HCT116 (cell line): ENCODE results near the gene PPP1R2B. TPM values are rescaled to one million over a fixed set of nuclear protein-coding genes. Genes with fewer than 3 reads are reported as not detected.

Source experiments
- ATAC-seq: fragments of 200-7000 bp; cut with Tn5 transposase; 2 replicates; pipeline ENCODE4 v1.9.1; 2020; ENCODE audit warnings: mild to moderate bottlenecking, moderate library complexity
- BruUV-seq: library from RNA; stranded (reverse); fragments of 400-500 nt; replicated peaks from 2 replicates; lab custom pipeline; 2021; lab: Mats Ljungman, UMichigan
- CTCF ChIA-PET: fragments of 300-600 bp; sonication (Branson Sonifier 250); formaldehyde crosslinking; loops from one replicate; lab custom pipeline; 2021; ENCODE audit warnings: antibody characterized with exemption; lab: Charles Lee
- POLR2A ChIA-PET: fragments of 300-600, 350-600 bp; sonication (Branson Sonifier 250); formaldehyde crosslinking; loops from one replicate; lab custom pipeline; 2021; ENCODE audit warnings: antibody characterized with exemption; lab: Charles Lee
- RAD21 ChIA-PET, 2 experiments: fragments of 300-600 bp; sonication (Branson Sonifier 250); formaldehyde crosslinking; loops; one replicate each; lab custom pipeline; 2023; ENCODE audit warnings: low total read pairs in 2 of 2; ENCODE audit not compliant: uncharacterized antibody in 2 of 2, unreplicated experiment in 2 of 2, low non-redundant PET in 1 of 2; lab: Charles Lee
- DNase-seq: peaks from one replicate; pipeline ENCODE4 v3.0.0-alpha.2; 2010; ENCODE audit warnings: low read depth, low spot score
- H2AFZ ChIP-seq: fragments of 200-600 bp; shearing (Covaris generic), sonication (generic); 2 replicates; pipeline ENCODE4 v1.6.1; 2017; ENCODE audit warnings: low read depth, mixed run types, mixed read lengths, antibody characterized with exemption, low read length; ENCODE audit not compliant: poor library complexity, severe bottlenecking
- H3K27ac ChIP-seq: 2 replicates; pipeline ENCODE4 v1.5.1; 2012; ENCODE audit warnings: low read depth, low read length
- H3K27me3 ChIP-seq: fragments of 200-600 bp; sonication (generic); 2 replicates; pipeline ENCODE4 v1.6.1; 2016; ENCODE audit warnings: mixed run types, low read length, mixed read lengths; ENCODE audit not compliant: insufficient read depth
- H3K36me3 ChIP-seq, 2 experiments: fragments of 200-500 bp in 1 of 2; fragments of 200-600 bp in 1 of 2; sonication (Bioruptor generic) in 1 of 2; sonication (generic) in 1 of 2; 2 replicates each; pipeline versions ENCODE4 v1.5.1 to v1.6.1; 2014 to 2016; ENCODE audit warnings: low read length in 2 of 2, inconsistent platforms in 1 of 2, mixed read lengths in 1 of 2, mixed run types in 1 of 2; ENCODE audit not compliant: insufficient read depth in 2 of 2, control insufficient read depth in 1 of 2
- H3K4me1 ChIP-seq, 2 experiments: fragments of 200-600 bp in 1 of 2; sonication (generic) in 1 of 2; 2 replicates each; pipeline versions ENCODE4 v1.5.1 to v1.6.1; 2012 to 2017; ENCODE audit warnings: low read length in 2 of 2, inconsistent platforms in 1 of 2, mild to moderate bottlenecking in 1 of 2, mixed read lengths in 1 of 2, mixed run types in 1 of 2, moderate library complexity in 1 of 2; ENCODE audit not compliant: insufficient read depth in 2 of 2, control insufficient read depth in 1 of 2
- H3K4me2 ChIP-seq: fragments of 200-600 bp; sonication (generic); 2 replicates; pipeline ENCODE4 v1.6.1; 2017; ENCODE audit warnings: mixed run types, low read length, mixed read lengths
- H3K4me3 ChIP-seq, 2 experiments: fragments of 200-600 bp in 1 of 2; sonication (generic) in 1 of 2; replicated peaks in 1 of 2; 2 replicates each; pipeline ENCODE4 v1.5.1; 2011 to 2016; ENCODE audit warnings: low read length in 2 of 2, control low read depth in 1 of 2, low read depth in 1 of 2, mild to moderate bottlenecking in 1 of 2, mixed read lengths in 1 of 2, mixed run types in 1 of 2
- H3K79me2 ChIP-seq: fragments of 200-600 bp; sonication (generic); 2 replicates; pipeline ENCODE4 v1.6.1; 2017; ENCODE audit warnings: mild to moderate bottlenecking, mixed run types, low read length, moderate library complexity, mixed read lengths; ENCODE audit not compliant: insufficient read depth
- H3K9ac ChIP-seq: fragments of 200-600 bp; sonication (generic); 2 replicates; pipeline ENCODE4 v1.6.1; 2016; ENCODE audit warnings: low read length, mixed read lengths
- H3K9me2 ChIP-seq: fragments of 200-600 bp; sonication (generic), shearing (Covaris generic); 2 replicates; pipeline ENCODE4 v1.6.1; 2017; ENCODE audit warnings: mixed run types, mild to moderate bottlenecking, moderate library complexity; ENCODE audit not compliant: insufficient read depth
- H3K9me3 ChIP-seq, 2 experiments: fragments of 200-500 bp in 1 of 2; fragments of 200-600 bp in 1 of 2; sonication (Bioruptor generic) in 1 of 2; sonication (generic) in 1 of 2; 2 replicates each; pipeline ENCODE4 v1.6.1; 2014 to 2017; ENCODE audit warnings: low read length in 2 of 2, mixed read lengths in 2 of 2, inconsistent platforms in 1 of 2, low read depth in 1 of 2, mild to moderate bottlenecking in 1 of 2, mixed run types in 1 of 2, moderate library complexity in 1 of 2; ENCODE audit not compliant: control insufficient read depth in 1 of 2, insufficient read depth in 1 of 2
- H4K20me1 ChIP-seq: fragments of 200-600 bp; sonication (generic), shearing (Covaris generic); 2 replicates; pipeline ENCODE4 v1.6.1; 2017; ENCODE audit warnings: mixed run types, mild to moderate bottlenecking, moderate library complexity; ENCODE audit not compliant: insufficient read depth
- CEBPB ChIP-seq: IDR thresholded peaks from 2 replicates; pipeline ENCODE4 v1.6.1; 2012; ENCODE audit warnings: low read depth
- EGR1 ChIP-seq: IDR thresholded peaks from 2 replicates; pipeline ENCODE4 v1.6.1; 2012; ENCODE audit warnings: low read depth
- ELF1 ChIP-seq: IDR thresholded peaks from 2 replicates; pipeline ENCODE4 v1.6.1; 2012; ENCODE audit warnings: low read depth, borderline replicate concordance
- EZH2 ChIP-seq: fragments of 200-600 bp; sonication (generic); IDR thresholded peaks from 2 replicates; pipeline ENCODE4 v1.6.1; 2017; ENCODE audit warnings: antibody characterized with exemption, mixed run types
- FOSL1 ChIP-seq: IDR thresholded peaks from 2 replicates; pipeline ENCODE4 v1.6.1; 2012; ENCODE audit warnings: low read depth
- POLR2AphosphoS5 ChIP-seq: IDR thresholded peaks from 2 replicates; pipeline ENCODE4 v1.6.1; 2011; ENCODE audit warnings: mild to moderate bottlenecking, low read depth, low read length, moderate library complexity
- SP1 ChIP-seq: IDR thresholded peaks from 2 replicates; pipeline ENCODE4 v1.6.1; 2012; ENCODE audit warnings: low read depth
- SRF ChIP-seq: IDR thresholded peaks from 2 replicates; pipeline ENCODE4 v1.6.1; 2012; ENCODE audit warnings: low read depth
- TCF7L2 ChIP-seq: IDR thresholded peaks from 2 replicates; pipeline ENCODE4 v1.7.0; 2011; ENCODE audit warnings: borderline replicate concordance, inconsistent platforms; ENCODE audit not compliant: insufficient read depth, insufficient read length; ENCODE audit errors: extremely low read depth
- YY1 ChIP-seq: IDR thresholded peaks from 2 replicates; pipeline ENCODE4 v1.6.1; 2011; ENCODE audit warnings: low read length, low read depth, moderate library complexity, mild to moderate bottlenecking; ENCODE audit not compliant: insufficient replicate concordance; ENCODE audit errors: extremely low read depth
- ZFX ChIP-seq: fragments of 450-650 bp; IDR thresholded peaks from 2 replicates; pipeline ENCODE4 v1.6.1; 2017
- intact Hi-C: fragments of 100-400 bp; cut with micrococcal nuclease; formaldehyde crosslinking; loops from 2 replicates; pipeline ENCODE4 v1.10.0; 2022
- total RNA-seq: library from RNA; stranded (reverse); gene quantifications from one replicate; pipeline ENCODE4 v1.2.1, GENCODE V29; 2021; ENCODE audit not compliant: unreplicated experiment
- TF ChIP-seq, protein P1 (sequence below): IDR thresholded peaks from 2 replicates; pipeline ENCODE4 v1.6.1; 2012; ENCODE audit warnings: low read depth
- TF ChIP-seq, protein P2 (sequence below): IDR thresholded peaks from 2 replicates; pipeline ENCODE4 v1.6.1; 2012

PPP1R2B gene
- total RNA-seq, 1 experiment from 2014 or later = not detected

DNA sequence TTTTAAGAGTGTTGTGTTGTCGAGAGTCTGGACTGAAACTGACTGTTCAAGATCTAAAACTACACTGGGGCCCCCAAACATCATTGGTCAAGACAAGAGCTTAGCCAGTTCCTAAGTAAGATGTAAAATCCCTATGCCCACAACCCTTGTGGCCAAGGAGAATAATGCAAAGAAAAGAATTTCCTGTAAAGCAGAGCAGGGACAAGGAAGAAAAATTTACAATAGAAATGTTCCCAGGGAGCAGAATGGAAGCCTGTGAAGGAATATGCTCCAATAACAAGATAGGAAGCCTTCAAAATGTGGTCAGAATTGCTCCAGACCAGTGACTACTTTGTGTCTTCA, 20.4 kb downstream of the PPP1R2B start (continued):
- TF ChIP-seq, protein P1, sequence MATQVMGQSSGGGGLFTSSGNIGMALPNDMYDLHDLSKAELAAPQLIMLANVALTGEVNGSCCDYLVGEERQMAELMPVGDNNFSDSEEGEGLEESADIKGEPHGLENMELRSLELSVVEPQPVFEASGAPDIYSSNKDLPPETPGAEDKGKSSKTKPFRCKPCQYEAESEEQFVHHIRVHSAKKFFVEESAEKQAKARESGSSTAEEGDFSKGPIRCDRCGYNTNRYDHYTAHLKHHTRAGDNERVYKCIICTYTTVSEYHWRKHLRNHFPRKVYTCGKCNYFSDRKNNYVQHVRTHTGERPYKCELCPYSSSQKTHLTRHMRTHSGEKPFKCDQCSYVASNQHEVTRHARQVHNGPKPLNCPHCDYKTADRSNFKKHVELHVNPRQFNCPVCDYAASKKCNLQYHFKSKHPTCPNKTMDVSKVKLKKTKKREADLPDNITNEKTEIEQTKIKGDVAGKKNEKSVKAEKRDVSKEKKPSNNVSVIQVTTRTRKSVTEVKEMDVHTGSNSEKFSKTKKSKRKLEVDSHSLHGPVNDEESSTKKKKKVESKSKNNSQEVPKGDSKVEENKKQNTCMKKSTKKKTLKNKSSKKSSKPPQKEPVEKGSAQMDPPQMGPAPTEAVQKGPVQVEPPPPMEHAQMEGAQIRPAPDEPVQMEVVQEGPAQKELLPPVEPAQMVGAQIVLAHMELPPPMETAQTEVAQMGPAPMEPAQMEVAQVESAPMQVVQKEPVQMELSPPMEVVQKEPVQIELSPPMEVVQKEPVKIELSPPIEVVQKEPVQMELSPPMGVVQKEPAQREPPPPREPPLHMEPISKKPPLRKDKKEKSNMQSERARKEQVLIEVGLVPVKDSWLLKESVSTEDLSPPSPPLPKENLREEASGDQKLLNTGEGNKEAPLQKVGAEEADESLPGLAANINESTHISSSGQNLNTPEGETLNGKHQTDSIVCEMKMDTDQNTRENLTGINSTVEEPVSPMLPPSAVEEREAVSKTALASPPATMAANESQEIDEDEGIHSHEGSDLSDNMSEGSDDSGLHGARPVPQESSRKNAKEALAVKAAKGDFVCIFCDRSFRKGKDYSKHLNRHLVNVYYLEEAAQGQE = no peak
- no peak for TF ChIP-seq TCF7L2
- TF ChIP-seq ELF1 = no peak
- TF ChIP-seq EGR1 = no peak
- no peak for TF ChIP-seq CEBPB
- TF ChIP-seq SRF = no peak
- TF ChIP-seq SP1 = no peak

DNA sequence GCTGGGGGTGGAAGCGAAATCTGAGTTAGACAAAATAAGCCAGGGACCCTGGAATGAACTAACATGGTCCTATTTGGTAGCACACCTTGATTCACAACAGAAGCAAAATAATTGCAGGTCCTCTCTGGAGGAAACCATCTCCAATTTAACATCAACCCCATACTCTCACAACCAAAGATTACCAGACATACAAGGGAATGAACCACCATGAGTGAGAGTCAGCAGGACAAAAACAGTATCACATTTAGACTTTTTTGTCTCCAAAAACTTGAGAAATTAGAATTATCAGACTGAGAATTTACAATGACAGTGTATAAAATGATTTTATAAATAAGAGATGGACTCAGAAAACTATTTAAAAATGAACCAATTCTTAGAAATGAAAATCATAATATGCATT, 21.1 kb downstream of the PPP1R2B start:
- Histone ChIP-seq H3K9ac (no peak overlapping the region), H2AFZ (no peak overlapping the region), H3K79me2 (no peaks in the 10 kb centered on the region), H3K27ac (no peak overlapping the region), H3K4me1 (no peaks in the 10 kb centered on the region), H3K9me3 (no peaks in the 10 kb centered on the region), H3K36me3 (no peaks in the 10 kb centered on the region), H3K4me3 (no peak overlapping the region), H3K9me2 (no peaks in the 10 kb centered on the region), H3K27me3 (peaks cover 8% of the 10 kb centered on the region), H4K20me1 (no peaks in the 10 kb centered on the region), H3K4me2 (no peak overlapping the region)
- TF ChIP-seq EZH2 = no peak
- no peak for TF ChIP-seq ZFX
- TF ChIP-seq FOSL1 = no peak
- TF ChIP-seq ELF1 = no peak
- TF ChIP-seq, protein P1 = no peak
- TF ChIP-seq SP1 = no peak
- TF ChIP-seq POLR2AphosphoS5 = no peak
- TF ChIP-seq, protein P2, sequence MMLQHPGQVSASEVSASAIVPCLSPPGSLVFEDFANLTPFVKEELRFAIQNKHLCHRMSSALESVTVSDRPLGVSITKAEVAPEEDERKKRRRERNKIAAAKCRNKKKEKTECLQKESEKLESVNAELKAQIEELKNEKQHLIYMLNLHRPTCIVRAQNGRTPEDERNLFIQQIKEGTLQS = no peak
- TF ChIP-seq YY1 = no peak
- no peak for TF ChIP-seq TCF7L2
- ChIA-PET POLR2A (no interaction called here), CTCF (no interaction called here), RAD21 (no interaction called here)
- no TSS peak for BruUV-seq
- intact Hi-C loops = no loop called here
- DNase-seq (no peak), ATAC-seq (no peak)
